ENCODE results near the gene CNTROB.
A peak's percentile ranks its signal among the peaks of the same experiment; 100 is the strongest.

The CNTROB gene

GRCh38 chr17:7972131-7972785 is 40.3 kb downstream of the CNTROB start:
- Histone ChIP-seq H3K36me3 (ENCODE audit: insufficient read depth, low read length) (no peaks in the 10 kb centered on the region), H3K4me1 (ENCODE audit: control insufficient read depth, insufficient read depth, low read length) (no peaks in the 10 kb centered on the region), H3K4me2 (ENCODE audit: low read length) (no peak overlapping the region), H3K27me3 (ENCODE audit: control insufficient read depth, insufficient read depth, low read length) (peaks cover 3% of the 10 kb centered on the region), H3K4me3 (ENCODE audit: low read length) (no peak overlapping the region), H3K9me3 (replicated peaks; ENCODE audit: low read length) (peaks cover 5% of the 10 kb centered on the region), H3K9ac (ENCODE audit: low read depth, low read length) (no peak overlapping the region)

GRCh38 chr17:7974638-7975131 is 42.7 kb downstream of the CNTROB start:
- Histone ChIP-seq H3K36me3 (ENCODE audit: insufficient read depth, low read length) (no peaks in the 10 kb centered on the region), H3K4me3 (ENCODE audit: low read length) (no peak overlapping the region), H3K4me1 (ENCODE audit: control insufficient read depth, insufficient read depth, low read length) (no peaks in the 10 kb centered on the region), H3K4me2 (ENCODE audit: low read length) (no peak overlapping the region), H3K9me3 (replicated peaks; ENCODE audit: low read length) (peaks cover 5% of the 10 kb centered on the region), H3K27me3 (ENCODE audit: control insufficient read depth, insufficient read depth, low read length) (no peaks in the 10 kb centered on the region), H3K9ac (ENCODE audit: low read depth, low read length) (no peak overlapping the region)

GRCh38 chr17:7977039-7977438 is 45.0 kb downstream of the CNTROB start:
- no peak overlapping the region for H3K4me2 ChIP-seq (ENCODE audit: low read length)
- no peaks in the 10 kb centered on the region for H3K27me3 ChIP-seq (ENCODE audit: control insufficient read depth, insufficient read depth, low read length)
- H3K9ac ChIP-seq (ENCODE audit: low read depth, low read length), result no peak overlapping the region
- H3K9me3 ChIP-seq (replicated peaks; ENCODE audit: low read length), result peaks cover 5% of the 10 kb centered on the region
- no peak overlapping the region for H3K4me3 ChIP-seq (ENCODE audit: low read length)
- H3K4me1 ChIP-seq (ENCODE audit: control insufficient read depth, insufficient read depth, low read length), result peaks cover 7% of the 10 kb centered on the region
- H3K36me3 ChIP-seq (ENCODE audit: insufficient read depth, low read length), result no peaks in the 10 kb centered on the region

- Histone ChIP-seq H3K9ac (ENCODE audit: low read depth, low read length) (no peak overlapping the region), H3K27me3 (ENCODE audit: control insufficient read depth, insufficient read depth, low read length) (no peaks in the 10 kb centered on the region), H3K9me3 (replicated peaks; ENCODE audit: low read length) (peaks cover 5% of the 10 kb centered on the region), H3K4me2 (ENCODE audit: low read length) (no peak overlapping the region), H3K4me1 (ENCODE audit: control insufficient read depth, insufficient read depth, low read length) (peaks cover 14% of the 10 kb centered on the region), H3K36me3 (ENCODE audit: insufficient read depth, low read length) (no peaks in the 10 kb centered on the region), H3K4me3 (ENCODE audit: low read length) (no peak overlapping the region)
Observed at GRCh38 chr17:7977805-7978204, 45.8 kb downstream of the CNTROB start.

GRCh38 chr17:7982173-7982572 is 50.2 kb downstream of the CNTROB start:
- Histone ChIP-seq H3K4me3 (ENCODE audit: low read length) (peak overlapping the region; percentile 43), H3K27me3 (ENCODE audit: control insufficient read depth, insufficient read depth, low read length) (no peaks in the 10 kb centered on the region), H3K9ac (ENCODE audit: low read depth, low read length) (peak overlapping the region; percentile 60)

GRCh38 chr17:7982666-7983065 is 50.7 kb downstream of the CNTROB start:
- Histone ChIP-seq H3K4me3 (ENCODE audit: low read length) (peak overlapping the region; percentile 43), H3K36me3 (ENCODE audit: insufficient read depth, low read length) (no peaks in the 10 kb centered on the region), H3K4me1 (ENCODE audit: control insufficient read depth, insufficient read depth, low read length) (peaks cover 26% of the 10 kb centered on the region), H3K9me3 (replicated peaks; ENCODE audit: low read length) (no peaks in the 10 kb centered on the region), H3K27me3 (ENCODE audit: control insufficient read depth, insufficient read depth, low read length) (no peaks in the 10 kb centered on the region), H3K4me2 (ENCODE audit: low read length) (peak overlapping the region; percentile 75), H3K9ac (ENCODE audit: low read depth, low read length) (peak overlapping the region; percentile 60)

More at GRCh38 chr17:7982173-7982572, 50.2 kb downstream of the CNTROB start:
- H3K4me1 ChIP-seq (ENCODE audit: control insufficient read depth, insufficient read depth, low read length), result peaks cover 22% of the 10 kb centered on the region
- no peaks in the 10 kb centered on the region for H3K36me3 ChIP-seq (ENCODE audit: insufficient read depth, low read length)
- H3K9me3 ChIP-seq (replicated peaks; ENCODE audit: low read length), result no peaks in the 10 kb centered on the region
- H3K4me2 ChIP-seq (ENCODE audit: low read length), result peak overlapping the region; percentile 75

- Histone ChIP-seq H3K9me3 (replicated peaks; ENCODE audit: low read length) (no peaks in the 10 kb centered on the region), H3K36me3 (ENCODE audit: insufficient read depth, low read length) (no peaks in the 10 kb centered on the region), H3K4me1 (ENCODE audit: control insufficient read depth, insufficient read depth, low read length) (peaks cover 29% of the 10 kb centered on the region), H3K9ac (ENCODE audit: low read depth, low read length) (no peak overlapping the region), H3K27me3 (ENCODE audit: control insufficient read depth, insufficient read depth, low read length) (no peaks in the 10 kb centered on the region), H3K4me2 (ENCODE audit: low read length) (no peak overlapping the region), H3K4me3 (ENCODE audit: low read length) (no peak overlapping the region)
Observed at GRCh38 chr17:7984904-7985303, 52.9 kb downstream of the CNTROB start.

- Histone ChIP-seq H3K27me3 (ENCODE audit: control insufficient read depth, insufficient read depth, low read length) (no peaks in the 10 kb centered on the region), H3K9ac (ENCODE audit: low read depth, low read length) (no peak overlapping the region), H3K36me3 (ENCODE audit: insufficient read depth, low read length) (no peaks in the 10 kb centered on the region), H3K4me2 (ENCODE audit: low read length) (peak overlapping the region; percentile 17), H3K4me3 (ENCODE audit: low read length) (no peak overlapping the region), H3K9me3 (replicated peaks; ENCODE audit: low read length) (no peaks in the 10 kb centered on the region), H3K4me1 (ENCODE audit: control insufficient read depth, insufficient read depth, low read length) (peaks cover 20% of the 10 kb centered on the region)
Observed at GRCh38 chr17:7987112-7987893, 55.3 kb downstream of the CNTROB start.

GRCh38 chr17:7988750-7989178 is 56.8 kb downstream of the CNTROB start:
- no peak overlapping the region for H3K4me2 ChIP-seq (ENCODE audit: low read length)
- no peaks in the 10 kb centered on the region for H3K9me3 ChIP-seq (replicated peaks; ENCODE audit: low read length)
- H3K9ac ChIP-seq (ENCODE audit: low read depth, low read length), result no peak overlapping the region
- H3K4me1 ChIP-seq (ENCODE audit: control insufficient read depth, insufficient read depth, low read length), result peaks cover 14% of the 10 kb centered on the region
- no peaks in the 10 kb centered on the region for H3K36me3 ChIP-seq (ENCODE audit: insufficient read depth, low read length)
- no peak overlapping the region for H3K4me3 ChIP-seq (ENCODE audit: low read length)
- peaks cover 12% of the 10 kb centered on the region for H3K27me3 ChIP-seq (ENCODE audit: control insufficient read depth, insufficient read depth, low read length)

- no peaks in the 10 kb centered on the region for H3K36me3 ChIP-seq (ENCODE audit: insufficient read depth, low read length)
- peak overlapping the region; percentile 99 for H3K4me2 ChIP-seq (ENCODE audit: low read length)
- H3K4me1 ChIP-seq (ENCODE audit: control insufficient read depth, insufficient read depth, low read length), result peaks cover 14% of the 10 kb centered on the region
- no peaks in the 10 kb centered on the region for H3K9me3 ChIP-seq (replicated peaks; ENCODE audit: low read length)
- peak overlapping the region; percentile 93 for H3K4me3 ChIP-seq (ENCODE audit: low read length)
- peak overlapping the region; percentile 71 for H3K9ac ChIP-seq (ENCODE audit: low read depth, low read length)
- peaks cover 22% of the 10 kb centered on the region for H3K27me3 ChIP-seq (ENCODE audit: control insufficient read depth, insufficient read depth, low read length)
Observed at GRCh38 chr17:7989781-7990655, 58.0 kb downstream of the CNTROB start.

- H3K4me3 ChIP-seq (ENCODE audit: low read length), result no peak overlapping the region
- H3K27me3 ChIP-seq (ENCODE audit: control insufficient read depth, insufficient read depth, low read length), result peaks cover 35% of the 10 kb centered on the region
- H3K9ac ChIP-seq (ENCODE audit: low read depth, low read length), result no peak overlapping the region
- H3K4me1 ChIP-seq (ENCODE audit: control insufficient read depth, insufficient read depth, low read length), result peaks cover 3% of the 10 kb centered on the region
- no peaks in the 10 kb centered on the region for H3K9me3 ChIP-seq (replicated peaks; ENCODE audit: low read length)
- no peaks in the 10 kb centered on the region for H3K36me3 ChIP-seq (ENCODE audit: insufficient read depth, low read length)
- H3K4me2 ChIP-seq (ENCODE audit: low read length), result no peak overlapping the region
Observed at GRCh38 chr17:7992516-7992915, 60.5 kb downstream of the CNTROB start.
